OCI-LY7 (cell line): ENCODE data around the gene SMIM44. TPM values are rescaled to one million over a fixed set of nuclear protein-coding genes. Genes with fewer than 3 reads are reported as not detected.

Source experiments
- BruUV-seq: library from RNA; stranded (reverse); fragments of 400-500 nt; replicated peaks from 2 replicates; lab custom pipeline; 2021; lab: Mats Ljungman, UMichigan
- CTCF ChIA-PET: fragments of 300-600 bp; sonication (Branson Sonifier 250); formaldehyde crosslinking; loops from one replicate; lab custom pipeline; 2022; ENCODE audit warnings: antibody characterized with exemption; ENCODE audit not compliant: unreplicated experiment; lab: Charles Lee
- POLR2A ChIA-PET: fragments of 300-600 bp; sonication (Branson Sonifier 250); formaldehyde crosslinking; loops from one replicate; lab custom pipeline; 2022; ENCODE audit warnings: antibody characterized with exemption; lab: Charles Lee
- DNase-seq: peaks from one replicate; pipeline ENCODE4 v3.0.0-alpha.2; 2015; ENCODE audit warnings: low spot score
- H2AFZ ChIP-seq: fragments of 200-600 bp; sonication (generic), shearing (Covaris generic); 2 replicates; pipeline ENCODE4 v1.6.1; 2014; ENCODE audit warnings: mild to moderate bottlenecking, antibody characterized with exemption, low read length, moderate library complexity
- H3K27ac ChIP-seq: fragments of 200-600 bp; sonication (generic); 2 replicates; pipeline ENCODE4 v1.5.1; 2014; ENCODE audit warnings: mixed run types, low read depth, mild to moderate bottlenecking, moderate library complexity, low read length, inconsistent platforms; ENCODE audit not compliant: poor library complexity, severe bottlenecking
- H3K36me3 ChIP-seq: fragments of 200-600 bp; sonication (generic); 2 replicates; pipeline ENCODE4 v1.6.1; 2014; ENCODE audit warnings: mild to moderate bottlenecking, antibody characterized with exemption, low read length, moderate library complexity, mixed read lengths; ENCODE audit not compliant: insufficient read depth
- H3K4me1 ChIP-seq: fragments of 200-600 bp; sonication (generic); 2 replicates; pipeline ENCODE4 v1.5.1; 2014; ENCODE audit warnings: mild to moderate bottlenecking, low read length; ENCODE audit not compliant: insufficient read depth, poor library complexity, severe bottlenecking
- H3K4me2 ChIP-seq: fragments of 200-600 bp; sonication (generic); 2 replicates; pipeline ENCODE4 v1.6.1; 2014; ENCODE audit warnings: mild to moderate bottlenecking, low read length
- H3K4me3 ChIP-seq: fragments of 200-600 bp; sonication (generic); 2 replicates; pipeline ENCODE4 v1.5.1; 2014; ENCODE audit warnings: mild to moderate bottlenecking, low read depth, low read length; ENCODE audit not compliant: poor library complexity, severe bottlenecking
- H3K79me2 ChIP-seq: fragments of 200-600 bp; sonication (generic); 2 replicates; pipeline ENCODE4 v1.6.1; 2016; ENCODE audit warnings: low read depth, mild to moderate bottlenecking, low read length, moderate library complexity, mixed read lengths; ENCODE audit not compliant: insufficient read depth
- H3K9me2 ChIP-seq: fragments of 200-600 bp; sonication (generic); 2 replicates; pipeline ENCODE4 v1.6.1; 2016; ENCODE audit warnings: mild to moderate bottlenecking, low read length, mixed read lengths; ENCODE audit not compliant: insufficient read depth
- H3K9me3 ChIP-seq: fragments of 200-600 bp; sonication (generic); 2 replicates; pipeline ENCODE4 v1.6.1; 2014; ENCODE audit warnings: mild to moderate bottlenecking, mixed run types, low read length, mixed read lengths
- H4K20me1 ChIP-seq: fragments of 200-600 bp; sonication (generic); 2 replicates; pipeline ENCODE4 v1.6.1; 2014; ENCODE audit warnings: mild to moderate bottlenecking, antibody characterized with exemption, low read length, moderate library complexity, mixed read lengths; ENCODE audit not compliant: insufficient read depth
- CTCF ChIP-seq: fragments of 200-600 bp; sonication (generic); conservative IDR thresholded peaks from 2 replicates; pipeline ENCODE4 v1.5.1; 2014; ENCODE audit warnings: mild to moderate bottlenecking, antibody characterized with exemption, low read length, moderate library complexity, mixed read lengths
- EZH2phosphoT487 ChIP-seq: fragments of 200-600 bp; sonication (generic); IDR thresholded peaks from 2 replicates; pipeline ENCODE4 v1.6.1; 2018; ENCODE audit warnings: low read depth, borderline replicate concordance, mild to moderate bottlenecking, mixed run types, antibody characterized with exemption, low read length, moderate library complexity, mixed read lengths
- intact Hi-C: fragments of 100-400 bp; cut with micrococcal nuclease; formaldehyde crosslinking; loops from one replicate; pipeline ENCODE4 v1.10.0; 2022; ENCODE audit not compliant: unreplicated experiment
- total RNA-seq, 2 experiments: library from RNA; depleted of rRNA in 1 of 2; stranded (reverse); fragments of >200 nt in 1 of 2; shearing (Covaris generic) in 1 of 2; gene quantifications; 2 replicates each; pipeline ENCODE4 v1.2.3, GENCODE V29; 2014 to 2022

SMIM44 gene
- total RNA-seq, 2 experiments from 2014 or later: not detected

- intact Hi-C loops: no loop called here
- Histone ChIP-seq H3K4me1 (no peaks in the 10 kb centered on the region), H3K4me3 (no peak overlapping the region), H3K4me2 (no peak overlapping the region), H3K27ac (no peak overlapping the region), H3K36me3 (no peaks in the 10 kb centered on the region), H3K79me2 (no peaks in the 10 kb centered on the region), H2AFZ (no peak overlapping the region), H4K20me1 (no peaks in the 10 kb centered on the region), H3K9me2 (no peaks in the 10 kb centered on the region), H3K9me3 (no peaks in the 10 kb centered on the region)
- DNase-seq: no peak
- ChIA-PET POLR2A (no interaction called here), CTCF (no interaction called here)
- no TSS peak for BruUV-seq
- TF ChIP-seq CTCF: no peak
- TF ChIP-seq EZH2phosphoT487: no peak
These were observed 20.1 kb downstream of the SMIM44 start for GRCh38 chr19:3462991-3463713.

GRCh38 chr19:3459965-3460582 lies 23.2 kb downstream of the SMIM44 start:
- no peaks in the 10 kb centered on the region for H3K79me2 ChIP-seq
- no peak overlapping the region for H3K4me3 ChIP-seq
- no peaks in the 10 kb centered on the region for H4K20me1 ChIP-seq
- BruUV-seq: no TSS peak
- no peaks in the 10 kb centered on the region for H3K4me1 ChIP-seq
- H2AFZ ChIP-seq: no peak overlapping the region
- no peak for TF ChIP-seq EZH2phosphoT487
- TF ChIP-seq CTCF: no peak
- H3K9me2 ChIP-seq: no peaks in the 10 kb centered on the region
- ChIA-PET CTCF (no interaction called here), POLR2A (no interaction called here)
- no peaks in the 10 kb centered on the region for H3K36me3 ChIP-seq
- H3K9me3 ChIP-seq: no peaks in the 10 kb centered on the region
- no peak for DNase-seq
- intact Hi-C loops: no loop called here
- H3K27ac ChIP-seq: no peak overlapping the region
- no peak overlapping the region for H3K4me2 ChIP-seq
